Dedifferentiated amniotic fluid mesenchymal stem cell (primary cell): ENCODE measurements around the gene C19orf12.
A peak's percentile ranks its signal among the peaks of the same experiment; 100 is the strongest.

Experiments used
- DNase-seq: peaks from one replicate; pipeline ENCODE4 v3.0.0-alpha.2; 2016; ENCODE audit errors: extremely low spot score

C19orf12 gene

GRCh38 chr19:29663861-29664752 lies 51.0 kb downstream of the C19orf12 start:
- no peak for DNase-seq

GRCh38 chr19:29662604-29663404 lies 52.3 kb downstream of the C19orf12 start:
- DNase-seq: peak; percentile 95

GRCh38 chr19:29662278-29662603 lies 52.8 kb downstream of the C19orf12 start:
- no peak for DNase-seq

- no peak for DNase-seq
Measured at GRCh38 chr19:29660835-29661234, 54.2 kb downstream of the C19orf12 start.

- DNase-seq: no peak
Measured at GRCh38 chr19:29658221-29658991, 56.7 kb downstream of the C19orf12 start.

- DNase-seq: no peak
Measured at GRCh38 chr19:29655648-29656335, 59.3 kb downstream of the C19orf12 start.

GRCh38 chr19:29653398-29653797 lies 61.7 kb downstream of the C19orf12 start:
- DNase-seq: no peak

GRCh38 chr19:29651622-29652394 lies 63.3 kb downstream of the C19orf12 start:
- DNase-seq: no peak

GRCh38 chr19:29650772-29651387 lies 64.2 kb downstream of the C19orf12 start:
- no peak for DNase-seq
